GM13977 (cell line): ENCODE measurements around the gene VSTM2L.

ENCODE experiments used
- DNase-seq: peaks from one replicate; pipeline ENCODE4 v3.0.0; 2012; ENCODE audit warnings: low spot score
- in situ Hi-C: fragments of 300-500 bp; cut with MboI; formaldehyde crosslinking; loops from one replicate; pipeline ENCODE4 v1.12.0; 2022; ENCODE audit warnings: low sequenced_read_pairs, low pct_unique_long_range_greater_than_20kb, mixed read lengths, inconsistent platforms; ENCODE audit not compliant: unreplicated experiment
- TF ChIP-seq, protein P1 (sequence below): IDR thresholded peaks from 2 replicates; pipeline ENCODE4 v1.5.1; 2012; ENCODE audit warnings: mild to moderate bottlenecking, control low read depth; ENCODE audit not compliant: insufficient read depth; ENCODE audit errors: extremely low read depth, missing control alignments

Gene VSTM2L

DNA sequence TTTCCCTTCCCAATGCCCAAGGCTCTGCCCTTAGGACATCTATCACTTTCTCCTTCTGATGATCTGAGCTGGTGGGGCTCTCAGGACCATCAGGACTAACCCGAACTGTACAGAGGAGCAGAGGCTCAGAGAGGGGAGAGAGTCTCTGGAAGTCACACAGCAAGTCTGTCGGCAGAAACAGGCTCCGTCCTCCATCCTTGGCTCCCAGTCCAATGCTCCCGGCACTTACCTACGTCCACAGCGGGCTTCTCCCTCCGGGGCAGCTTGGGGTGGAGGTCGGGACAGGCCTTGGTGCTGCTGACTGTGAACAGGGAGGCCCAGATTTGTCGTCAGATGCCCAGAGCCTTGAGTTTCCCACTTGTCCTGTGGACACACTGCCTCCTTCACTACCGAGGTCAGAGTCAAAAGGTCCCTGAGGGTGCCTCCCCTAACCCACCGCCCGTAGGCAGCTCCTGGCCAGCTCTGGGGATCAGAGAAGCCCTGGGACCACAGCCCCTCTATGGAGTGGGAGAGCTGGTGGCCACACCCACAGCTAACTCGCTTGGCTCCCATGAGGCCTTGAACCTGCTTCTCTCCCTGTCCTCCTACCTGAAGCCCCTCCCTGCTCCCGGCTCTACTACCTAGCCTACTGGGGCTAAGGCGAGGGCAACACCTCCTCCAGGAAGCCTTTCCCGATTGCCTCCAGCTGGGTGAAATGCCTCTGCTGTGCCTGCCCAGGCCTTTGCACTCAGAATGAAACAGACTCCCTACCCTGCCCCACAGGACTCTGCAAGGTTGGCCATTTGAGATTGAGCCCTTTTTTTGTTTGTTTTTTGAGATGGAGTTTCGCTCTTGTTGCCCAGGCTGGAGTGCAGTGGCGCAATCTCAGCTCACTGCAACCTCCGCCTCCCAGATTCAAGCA lies 22.6 kb downstream of the VSTM2L start:
- in situ Hi-C loops: no loop called here

DNA sequence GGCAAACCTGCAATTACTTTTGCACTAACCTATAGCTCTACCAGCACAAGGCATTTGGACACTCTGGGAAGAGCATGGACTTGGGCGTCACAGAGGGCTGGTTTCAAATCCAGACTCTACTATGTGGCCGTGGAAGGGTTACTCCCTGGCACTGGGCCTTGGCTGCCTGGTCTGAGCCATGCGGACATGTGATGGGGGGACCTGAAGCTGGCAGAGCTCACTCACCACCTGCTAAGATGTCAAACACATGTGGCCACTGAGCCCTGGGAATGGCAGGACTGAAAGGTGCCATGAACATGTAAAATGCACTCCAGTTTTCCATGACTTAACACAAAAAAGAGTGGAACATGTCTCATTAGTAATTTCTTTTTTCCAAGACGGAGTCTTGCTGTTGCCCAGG lies 23.7 kb downstream of the VSTM2L start:
- no peak for DNase-seq
- TF ChIP-seq, protein P1, sequence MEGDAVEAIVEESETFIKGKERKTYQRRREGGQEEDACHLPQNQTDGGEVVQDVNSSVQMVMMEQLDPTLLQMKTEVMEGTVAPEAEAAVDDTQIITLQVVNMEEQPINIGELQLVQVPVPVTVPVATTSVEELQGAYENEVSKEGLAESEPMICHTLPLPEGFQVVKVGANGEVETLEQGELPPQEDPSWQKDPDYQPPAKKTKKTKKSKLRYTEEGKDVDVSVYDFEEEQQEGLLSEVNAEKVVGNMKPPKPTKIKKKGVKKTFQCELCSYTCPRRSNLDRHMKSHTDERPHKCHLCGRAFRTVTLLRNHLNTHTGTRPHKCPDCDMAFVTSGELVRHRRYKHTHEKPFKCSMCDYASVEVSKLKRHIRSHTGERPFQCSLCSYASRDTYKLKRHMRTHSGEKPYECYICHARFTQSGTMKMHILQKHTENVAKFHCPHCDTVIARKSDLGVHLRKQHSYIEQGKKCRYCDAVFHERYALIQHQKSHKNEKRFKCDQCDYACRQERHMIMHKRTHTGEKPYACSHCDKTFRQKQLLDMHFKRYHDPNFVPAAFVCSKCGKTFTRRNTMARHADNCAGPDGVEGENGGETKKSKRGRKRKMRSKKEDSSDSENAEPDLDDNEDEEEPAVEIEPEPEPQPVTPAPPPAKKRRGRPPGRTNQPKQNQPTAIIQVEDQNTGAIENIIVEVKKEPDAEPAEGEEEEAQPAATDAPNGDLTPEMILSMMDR: no peak
- in situ Hi-C loops: no loop called here

More for the DNA sequence above, 22.6 kb downstream of the VSTM2L start:
- DNase-seq: no peak
- TF ChIP-seq, protein P1: no peak

DNA sequence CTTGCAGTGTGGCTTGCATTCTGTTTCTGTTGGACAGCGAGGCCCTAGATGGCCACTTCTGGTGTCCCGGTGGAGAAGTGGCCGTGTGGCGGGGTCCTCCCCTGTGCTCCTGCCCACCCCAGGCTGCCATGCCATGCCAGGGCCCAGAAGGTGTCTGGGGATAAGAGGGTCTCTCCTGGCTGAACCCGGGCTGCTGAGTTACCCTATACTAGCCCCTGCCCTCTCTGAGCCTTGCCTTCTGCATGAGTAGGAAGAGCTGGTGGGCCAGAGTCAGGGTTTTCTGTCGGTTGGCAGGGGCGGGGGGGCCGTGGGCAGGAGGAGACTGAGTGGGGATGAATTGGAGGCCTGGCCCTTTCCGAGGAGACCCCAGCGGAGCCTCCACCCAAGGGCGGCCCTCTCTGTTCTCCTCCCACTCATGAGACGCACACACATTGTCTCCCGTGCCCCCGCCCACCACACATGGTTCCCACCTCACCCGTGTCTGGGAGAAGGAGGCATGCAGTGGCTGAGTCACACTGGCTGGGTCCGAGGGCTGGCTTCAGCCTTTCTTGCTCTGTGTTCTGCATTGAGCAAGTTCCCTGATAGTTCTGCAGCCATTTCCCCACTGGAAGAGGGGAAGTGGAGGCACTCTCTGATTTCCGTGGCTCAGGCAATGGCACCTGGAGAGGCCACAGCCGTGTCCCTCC lies 24.6 kb downstream of the VSTM2L start:
- TF ChIP-seq, protein P1: no peak
- DNase-seq: no peak
- in situ Hi-C loops: no loop called here

DNA sequence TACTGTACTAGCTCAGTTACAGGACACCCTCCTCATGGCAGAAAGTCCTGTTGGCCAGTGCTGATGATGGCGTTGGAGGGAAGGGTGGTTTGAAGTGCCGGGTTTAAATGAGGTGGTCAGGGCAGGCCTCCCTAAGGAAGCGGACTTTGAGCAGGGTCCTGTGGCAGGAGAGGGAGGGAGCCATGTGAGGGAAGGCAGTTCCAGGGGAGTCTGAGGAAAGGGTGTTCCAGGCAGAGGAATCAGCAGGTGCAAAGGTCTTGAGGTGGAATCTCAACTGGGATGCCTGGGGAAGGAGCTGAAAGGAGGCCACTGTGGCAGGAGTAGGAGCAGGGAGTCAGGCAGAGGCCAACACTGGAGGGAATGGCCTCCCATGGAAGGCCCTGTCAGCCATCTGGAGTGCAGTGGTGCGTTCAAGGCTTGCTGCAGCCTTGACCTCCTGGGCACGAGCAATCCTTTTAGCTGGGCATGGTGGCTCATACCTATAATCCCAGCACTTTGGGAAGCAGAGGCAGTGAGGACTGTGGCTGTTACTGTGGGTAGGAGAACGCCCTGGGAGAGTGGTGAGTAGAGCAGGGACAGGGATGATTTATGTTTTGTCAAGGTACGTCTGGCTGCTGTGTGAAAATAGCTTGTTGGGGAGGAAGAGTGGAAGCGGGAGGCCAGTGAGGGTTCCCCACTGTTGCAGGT lies 26.2 kb downstream of the VSTM2L start:
- no peak for DNase-seq
- TF ChIP-seq, protein P1: no peak
- in situ Hi-C loops: no loop called here

DNA sequence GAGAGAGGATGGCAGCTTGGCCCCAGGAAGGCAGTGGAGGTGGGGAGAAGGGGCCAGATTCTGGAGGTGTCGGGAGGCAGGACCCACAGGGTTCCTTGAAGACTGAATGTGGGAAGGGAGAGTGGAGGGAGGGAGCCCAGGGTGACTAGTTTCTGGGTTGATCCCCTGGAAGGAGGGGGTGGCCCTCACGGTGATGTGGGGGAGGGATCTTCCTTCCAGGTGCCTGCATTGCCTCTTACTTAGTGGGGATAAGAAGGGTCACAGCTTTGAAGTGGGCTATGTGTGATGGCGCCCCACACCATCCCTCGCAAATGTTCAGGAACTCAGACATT lies 26.7 kb downstream of the VSTM2L start:
- no peak for DNase-seq
- in situ Hi-C loops: no loop called here
- TF ChIP-seq, protein P1: no peak

DNA sequence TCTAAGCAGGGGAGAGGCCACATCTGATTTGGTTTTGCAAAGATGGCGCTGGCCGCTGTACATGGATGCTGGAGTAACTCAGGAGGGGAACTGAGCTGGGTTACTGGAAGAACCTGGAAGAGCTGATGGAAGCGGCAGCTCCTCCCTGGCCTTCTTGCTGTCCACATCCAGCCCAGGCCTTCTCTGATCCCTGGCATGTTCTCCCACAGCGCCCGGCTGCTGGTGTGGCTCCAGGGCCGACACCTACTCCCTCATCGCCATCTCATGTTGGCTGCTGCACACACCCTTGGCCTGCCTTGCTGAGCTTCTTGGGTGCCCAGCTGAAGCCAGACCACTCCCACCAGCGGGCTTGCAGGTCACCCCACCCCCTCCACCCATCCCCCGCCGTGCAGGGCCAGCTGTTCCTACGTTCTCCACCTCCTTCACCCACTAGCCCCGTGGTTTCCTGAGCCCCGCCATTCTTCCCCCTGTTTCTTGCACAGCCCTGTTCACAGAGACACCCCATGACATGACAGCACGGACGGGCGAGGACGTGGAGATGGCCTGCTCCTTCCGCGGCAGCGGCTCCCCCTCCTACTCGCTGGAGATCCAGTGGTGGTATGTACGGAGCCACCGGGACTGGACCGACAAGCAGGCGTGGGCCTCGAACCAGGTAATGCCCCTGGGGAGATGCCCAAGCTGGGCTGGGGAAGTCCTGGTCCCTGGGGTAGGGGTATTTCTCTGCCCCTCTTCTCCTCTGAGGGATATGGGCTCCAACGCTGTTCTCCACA lies 28.4 kb downstream of the VSTM2L start:
- TF ChIP-seq, protein P1: no peak
- in situ Hi-C loops: no loop called here

More for the DNA sequence above, 28.4 kb downstream of the VSTM2L start:
- no peak for DNase-seq
